GM12801 (cell line): ENCODE data around the gene GRPR.

Experiments
- CTCF ChIP-seq: IDR thresholded peaks from one replicate; pipeline ENCODE4 v1.5.1; 2011; ENCODE audit warnings: control low read depth; ENCODE audit not compliant: insufficient read length; ENCODE audit errors: extremely low read depth

Gene GRPR

GRCh38 chrX:16114611-16115010 is 8.8 kb upstream of the GRPR start:
- TF ChIP-seq CTCF = no peak

GRCh38 chrX:16119353-16120220 is 3.8 kb upstream of the GRPR start:
- no peak for TF ChIP-seq CTCF

GRCh38 chrX:16120431-16120830 is 2.9 kb upstream of the GRPR start:
- no peak for TF ChIP-seq CTCF

GRCh38 chrX:16124201-16124600 is 836 bp downstream of the GRPR start:
- no peak for TF ChIP-seq CTCF

- no peak for TF ChIP-seq CTCF
Measured at GRCh38 chrX:16125520-16126149, 2.3 kb downstream of the GRPR start.

GRCh38 chrX:16130707-16131106 is 7.3 kb downstream of the GRPR start:
- no peak for TF ChIP-seq CTCF

- TF ChIP-seq CTCF = no peak
Measured at GRCh38 chrX:16134936-16135335, 11.6 kb downstream of the GRPR start.
